Progenitor cell of endocrine pancreas (in vitro differentiated cells): ENCODE results near the gene RITA1. TPM values are rescaled to one million over a fixed set of nuclear protein-coding genes. Genes with fewer than 3 reads are reported as not detected.

Experiments used
- DNase-seq: peaks from one replicate; pipeline ENCODE4 v3.0.0; 2021; ENCODE audit warnings: low spot score; ENCODE audit not compliant: unreplicated experiment
- H3K27ac Mint-ChIP-seq: 2 replicates; pipeline ENCODE4 v1.8.0; 2021; ENCODE audit warnings: mild to moderate bottlenecking, moderate library complexity, mixed read lengths
- H3K27me3 Mint-ChIP-seq: 2 replicates; pipeline ENCODE4 v1.8.0; 2021; ENCODE audit warnings: mixed read lengths
- H3K36me3 Mint-ChIP-seq: 2 replicates; pipeline ENCODE4 v1.8.0; 2022; ENCODE audit warnings: mixed read lengths; ENCODE audit not compliant: insufficient read depth
- H3K4me1 Mint-ChIP-seq: 2 replicates; pipeline ENCODE4 v1.8.0; 2021; ENCODE audit warnings: low read depth, mixed read lengths
- H3K4me3 Mint-ChIP-seq: 2 replicates; pipeline ENCODE4 v1.8.0; 2021; ENCODE audit warnings: low read depth, mild to moderate bottlenecking, moderate library complexity, mixed read lengths
- H3K9me3 Mint-ChIP-seq: 2 replicates; pipeline ENCODE4 v1.8.0; 2021; ENCODE audit warnings: low read depth, mixed read lengths
- total RNA-seq: library from RNA; stranded (reverse); gene quantifications from 2 replicates; pipeline ENCODE4 v1.2.1, GENCODE V29; 2021
- TF ChIP-seq, protein P1 (sequence below): fragments of 200-600 bp; sonication (generic); IDR thresholded peaks from one replicate; pipeline ENCODE4 v1.5.0; 2021; ENCODE audit warnings: antibody characterized with exemption, mild to moderate bottlenecking; ENCODE audit not compliant: unreplicated experiment

The RITA1 gene
- total RNA-seq, 1 donor from 2014 or later = 16.2 TPM

DNA sequence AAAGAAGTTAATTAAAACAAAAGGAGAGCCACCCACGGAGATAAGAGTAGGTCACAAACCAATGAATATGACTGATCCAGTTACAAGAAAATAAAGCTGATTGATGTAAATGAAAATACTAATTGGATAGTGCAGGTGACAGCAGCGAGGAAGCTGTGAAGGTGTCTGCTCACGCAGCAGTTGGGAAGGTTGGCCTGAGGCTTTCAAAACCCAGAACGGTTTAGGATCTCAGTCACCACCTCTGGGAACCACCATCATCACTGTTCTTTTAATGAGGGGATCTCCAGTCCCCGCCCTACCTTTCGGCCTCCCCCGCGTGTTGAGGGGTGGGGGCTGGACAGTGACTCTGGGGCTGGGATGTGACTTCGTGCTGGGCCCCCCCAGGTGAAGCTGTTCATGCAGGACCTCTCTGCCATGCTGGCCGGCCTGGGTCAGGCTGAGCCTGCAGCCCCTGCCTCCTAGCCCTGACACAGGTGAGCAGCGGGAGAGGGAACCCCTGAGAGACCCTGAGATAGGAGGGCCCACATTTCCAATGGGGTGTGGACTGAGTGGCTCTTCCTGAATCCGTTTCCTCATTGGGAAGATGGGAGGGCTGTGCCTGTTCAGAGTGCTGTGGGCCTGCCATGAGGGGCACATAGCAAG is 28.2 kb upstream of the RITA1 start:
- peaks cover 41% of the 10 kb centered on the region for H3K27me3 Mint-ChIP-seq
- H3K9me3 Mint-ChIP-seq = no peaks in the 10 kb centered on the region
- no peak for DNase-seq
- H3K36me3 Mint-ChIP-seq = peaks cover 17% of the 10 kb centered on the region
- TF ChIP-seq, protein P1, sequence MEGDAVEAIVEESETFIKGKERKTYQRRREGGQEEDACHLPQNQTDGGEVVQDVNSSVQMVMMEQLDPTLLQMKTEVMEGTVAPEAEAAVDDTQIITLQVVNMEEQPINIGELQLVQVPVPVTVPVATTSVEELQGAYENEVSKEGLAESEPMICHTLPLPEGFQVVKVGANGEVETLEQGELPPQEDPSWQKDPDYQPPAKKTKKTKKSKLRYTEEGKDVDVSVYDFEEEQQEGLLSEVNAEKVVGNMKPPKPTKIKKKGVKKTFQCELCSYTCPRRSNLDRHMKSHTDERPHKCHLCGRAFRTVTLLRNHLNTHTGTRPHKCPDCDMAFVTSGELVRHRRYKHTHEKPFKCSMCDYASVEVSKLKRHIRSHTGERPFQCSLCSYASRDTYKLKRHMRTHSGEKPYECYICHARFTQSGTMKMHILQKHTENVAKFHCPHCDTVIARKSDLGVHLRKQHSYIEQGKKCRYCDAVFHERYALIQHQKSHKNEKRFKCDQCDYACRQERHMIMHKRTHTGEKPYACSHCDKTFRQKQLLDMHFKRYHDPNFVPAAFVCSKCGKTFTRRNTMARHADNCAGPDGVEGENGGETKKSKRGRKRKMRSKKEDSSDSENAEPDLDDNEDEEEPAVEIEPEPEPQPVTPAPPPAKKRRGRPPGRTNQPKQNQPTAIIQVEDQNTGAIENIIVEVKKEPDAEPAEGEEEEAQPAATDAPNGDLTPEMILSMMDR = no peak
- no peak overlapping the region for H3K27ac Mint-ChIP-seq
- H3K4me1 Mint-ChIP-seq = peaks cover under 1% of the 10 kb centered on the region
- no peak overlapping the region for H3K4me3 Mint-ChIP-seq

DNA sequence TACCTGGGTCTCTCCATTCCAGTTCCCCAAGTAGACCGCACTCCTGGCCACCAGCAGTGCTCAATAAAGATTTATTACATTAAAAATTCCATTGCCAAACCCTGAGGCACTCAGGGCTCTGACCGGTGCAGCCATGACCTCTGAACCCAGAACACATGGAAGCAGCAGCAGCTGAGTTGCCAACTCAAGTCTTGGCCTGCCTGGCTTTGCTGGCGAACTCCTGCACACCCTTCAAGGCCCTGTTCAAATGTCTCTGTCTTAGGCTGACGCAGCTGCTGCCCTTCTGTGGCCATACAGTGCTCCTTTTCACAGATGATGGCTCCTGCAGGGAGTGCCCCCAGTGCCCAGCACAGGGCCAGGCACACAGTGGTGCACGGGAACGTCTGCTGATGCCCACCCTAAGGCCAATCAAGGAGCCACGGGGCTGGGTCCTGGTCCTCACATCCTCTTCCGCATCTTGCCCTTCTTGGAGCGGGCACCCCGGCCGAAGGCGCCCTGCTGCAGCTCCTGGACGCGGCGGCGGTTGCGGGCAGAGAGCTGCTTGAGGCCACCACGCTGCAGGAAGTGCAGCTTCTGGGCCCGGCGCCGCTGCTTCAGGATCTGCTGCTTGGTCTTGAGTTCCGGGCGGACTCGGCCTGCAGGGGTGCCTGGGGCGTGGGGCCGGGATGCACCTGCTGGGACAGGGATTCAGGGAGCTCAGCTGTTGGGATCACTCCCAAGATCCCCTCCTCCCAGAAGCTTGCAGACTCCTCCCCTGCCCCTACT is 26.9 kb upstream of the RITA1 start:
- H3K36me3 Mint-ChIP-seq = peaks cover 18% of the 10 kb centered on the region
- H3K4me3 Mint-ChIP-seq = no peak overlapping the region
- H3K27ac Mint-ChIP-seq = no peak overlapping the region
- no peak for DNase-seq
- no peaks in the 10 kb centered on the region for H3K9me3 Mint-ChIP-seq
- TF ChIP-seq, protein P1 = no peak
- peaks cover 28% of the 10 kb centered on the region for H3K27me3 Mint-ChIP-seq
- H3K4me1 Mint-ChIP-seq = no peaks in the 10 kb centered on the region

- Mint-ChIP-seq H3K27ac (no peak overlapping the region), H3K9me3 (no peaks in the 10 kb centered on the region), H3K4me3 (no peak overlapping the region), H3K36me3 (peaks cover 18% of the 10 kb centered on the region), H3K4me1 (no peaks in the 10 kb centered on the region), H3K27me3 (peaks cover 22% of the 10 kb centered on the region)
- TF ChIP-seq, protein P1 = no peak
- DNase-seq = no peak
Observed at GRCh38 chr12:113159937-113160336, 25.6 kb upstream of the RITA1 start.

- no peaks in the 10 kb centered on the region for H3K4me1 Mint-ChIP-seq
- H3K9me3 Mint-ChIP-seq = no peaks in the 10 kb centered on the region
- TF ChIP-seq, protein P1 = no peak
- peaks cover 7% of the 10 kb centered on the region for H3K27me3 Mint-ChIP-seq
- DNase-seq = no peak
- H3K36me3 Mint-ChIP-seq = peaks cover 20% of the 10 kb centered on the region
- H3K4me3 Mint-ChIP-seq = no peak overlapping the region
- H3K27ac Mint-ChIP-seq = no peak overlapping the region
Observed at GRCh38 chr12:113161415-113162016, 24.0 kb upstream of the RITA1 start.
